Neural cell (in vitro differentiated cells): ENCODE measurements around the gene SNX22. TPM values are rescaled to one million over a fixed set of nuclear protein-coding genes. Genes with fewer than 3 reads are reported as not detected.

Experiments
- H2AFZ ChIP-seq: fragments of 200-600, 300-800 bp; sonication (generic), shearing (Covaris generic); 2 replicates; pipeline ENCODE4 v1.6.0; 2014; ENCODE audit warnings: low read depth, mild to moderate bottlenecking, antibody characterized with exemption, low read length, moderate library complexity
- H3F3A ChIP-seq: fragments of 200-600 bp; shearing (Covaris generic); 2 replicates; pipeline ENCODE4 v1.6.1; 2016; ENCODE audit warnings: mild to moderate bottlenecking, moderate library complexity, mixed read lengths, antibody characterized with exemption, low read length; ENCODE audit not compliant: insufficient read depth, poor library complexity, severe bottlenecking
- H3K27ac ChIP-seq: fragments of 200-600, 300-800 bp; sonication (generic), shearing (Covaris generic); 2 replicates; pipeline ENCODE4 v1.5.1; 2014; ENCODE audit warnings: mild to moderate bottlenecking, low read length, moderate library complexity
- H3K27me3 ChIP-seq: fragments of 300-800, 200-600 bp; sonication (generic), shearing (Covaris generic); 2 replicates; pipeline ENCODE4 v1.6.0; 2014; ENCODE audit warnings: mild to moderate bottlenecking, low read depth, low read length, moderate library complexity; ENCODE audit not compliant: insufficient read depth
- H3K36me3 ChIP-seq: fragments of 300-800, 200-600 bp; sonication (generic), shearing (Covaris generic); 2 replicates; pipeline ENCODE4 v1.5.1; 2014; ENCODE audit warnings: mild to moderate bottlenecking, antibody characterized with exemption, low read length, moderate library complexity; ENCODE audit not compliant: insufficient read depth
- H3K4me2 ChIP-seq: fragments of 300-800, 200-600 bp; sonication (generic), shearing (Covaris generic); 2 replicates; pipeline ENCODE4 v1.6.0; 2014; ENCODE audit warnings: mild to moderate bottlenecking, low read length
- H3K4me3 ChIP-seq: fragments of 300-800, 200-600 bp; sonication (generic), shearing (Covaris generic); 2 replicates; pipeline ENCODE4 v1.5.1; 2014; ENCODE audit warnings: mild to moderate bottlenecking, low read length, moderate library complexity
- H3K79me2 ChIP-seq: fragments of 200-600 bp; shearing (Covaris generic); replicated peaks from 2 replicates; pipeline ENCODE4 v1.6.0; 2014; ENCODE audit warnings: mild to moderate bottlenecking, low read length, moderate library complexity; ENCODE audit not compliant: insufficient read depth
- H3K9ac ChIP-seq: fragments of 300-800, 200-600 bp; sonication (generic), shearing (Covaris generic); 2 replicates; pipeline ENCODE4 v1.6.1; 2016; ENCODE audit warnings: mild to moderate bottlenecking, low read length, mixed read lengths
- H3K9me2 ChIP-seq: fragments of 200-600 bp; shearing (Covaris generic); 2 replicates; pipeline ENCODE4 v1.6.1; 2016; ENCODE audit warnings: mild to moderate bottlenecking, low read length, mixed read lengths; ENCODE audit not compliant: insufficient read depth
- H3K9me3 ChIP-seq: fragments of 200-600, 300-800 bp; sonication (generic), shearing (Covaris generic); 2 replicates; pipeline ENCODE4 v1.6.1; 2016; ENCODE audit warnings: mild to moderate bottlenecking, mixed run types, low read length, moderate library complexity, mixed read lengths
- H4K20me1 ChIP-seq: fragments of 200-600 bp; shearing (Covaris generic); 2 replicates; pipeline ENCODE4 v1.6.1; 2016; ENCODE audit warnings: mild to moderate bottlenecking, mixed run types; ENCODE audit not compliant: insufficient read depth
- EP300 ChIP-seq: fragments of 450-650 bp; conservative IDR thresholded peaks from 2 replicates; pipeline ENCODE4 v1.6.1; 2014; ENCODE audit warnings: antibody characterized with exemption, mild to moderate bottlenecking, moderate library complexity; ENCODE audit not compliant: poor library complexity, severe bottlenecking
- EZH2 ChIP-seq: fragments of 200-600, 300-800 bp; shearing (Covaris generic), sonication (generic); IDR thresholded peaks from 2 replicates; pipeline ENCODE4 v1.6.1; 2014; ENCODE audit warnings: antibody characterized with exemption, low read length, borderline replicate concordance, mild to moderate bottlenecking; ENCODE audit not compliant: insufficient read depth, poor library complexity, severe bottlenecking
- MXI1 ChIP-seq: fragments of 450-650 bp; conservative IDR thresholded peaks from 2 replicates; pipeline ENCODE4 v1.6.1; 2014; ENCODE audit warnings: antibody characterized with exemption, mild to moderate bottlenecking; ENCODE audit not compliant: poor library complexity, severe bottlenecking
- POLR2AphosphoS5 ChIP-seq: IDR thresholded peaks from 2 replicates; pipeline ENCODE4 v1.6.1; 2012
- RAD21 ChIP-seq: fragments of 450-650 bp; conservative IDR thresholded peaks from 2 replicates; pipeline ENCODE4 v1.6.1; 2014; ENCODE audit warnings: antibody characterized with exemption, mild to moderate bottlenecking, moderate library complexity
- REST ChIP-seq: IDR thresholded peaks from 2 replicates; pipeline ENCODE4 v1.6.1; 2012; ENCODE audit warnings: borderline replicate concordance
- SMC3 ChIP-seq: fragments of 450-650 bp; conservative IDR thresholded peaks from 2 replicates; pipeline ENCODE4 v1.6.1; 2014; ENCODE audit warnings: antibody characterized with exemption, mild to moderate bottlenecking, moderate library complexity; ENCODE audit not compliant: poor library complexity
- TAF1 ChIP-seq: IDR thresholded peaks from 2 replicates; pipeline ENCODE4 v1.6.1; 2012; ENCODE audit warnings: low read depth
- polyA plus RNA-seq: library from polyadenylated mRNA; depleted of rRNA; stranded (reverse); fragments of >200 nt; gene quantifications from 2 replicates; pipeline ENCODE4 v1.2.3, GENCODE V29; 2014
- TF ChIP-seq, protein P1 (sequence below): fragments of 450-650 bp; IDR thresholded peaks from 2 replicates; pipeline ENCODE4 v1.5.1; 2014; ENCODE audit warnings: antibody characterized with exemption, mild to moderate bottlenecking, moderate library complexity; ENCODE audit not compliant: poor library complexity, severe bottlenecking

SNX22 gene
- polyA plus RNA-seq, 1 donor from 2014 or later = 0.73 TPM

GRCh38 chr15:64138331-64138941 lies 13.1 kb upstream of the SNX22 start:
- no peak overlapping the region for H3K4me3 ChIP-seq
- no peak overlapping the region for H2AFZ ChIP-seq
- H3K9ac ChIP-seq = no peak overlapping the region
- H4K20me1 ChIP-seq = no peaks in the 10 kb centered on the region
- TF ChIP-seq, protein P1, sequence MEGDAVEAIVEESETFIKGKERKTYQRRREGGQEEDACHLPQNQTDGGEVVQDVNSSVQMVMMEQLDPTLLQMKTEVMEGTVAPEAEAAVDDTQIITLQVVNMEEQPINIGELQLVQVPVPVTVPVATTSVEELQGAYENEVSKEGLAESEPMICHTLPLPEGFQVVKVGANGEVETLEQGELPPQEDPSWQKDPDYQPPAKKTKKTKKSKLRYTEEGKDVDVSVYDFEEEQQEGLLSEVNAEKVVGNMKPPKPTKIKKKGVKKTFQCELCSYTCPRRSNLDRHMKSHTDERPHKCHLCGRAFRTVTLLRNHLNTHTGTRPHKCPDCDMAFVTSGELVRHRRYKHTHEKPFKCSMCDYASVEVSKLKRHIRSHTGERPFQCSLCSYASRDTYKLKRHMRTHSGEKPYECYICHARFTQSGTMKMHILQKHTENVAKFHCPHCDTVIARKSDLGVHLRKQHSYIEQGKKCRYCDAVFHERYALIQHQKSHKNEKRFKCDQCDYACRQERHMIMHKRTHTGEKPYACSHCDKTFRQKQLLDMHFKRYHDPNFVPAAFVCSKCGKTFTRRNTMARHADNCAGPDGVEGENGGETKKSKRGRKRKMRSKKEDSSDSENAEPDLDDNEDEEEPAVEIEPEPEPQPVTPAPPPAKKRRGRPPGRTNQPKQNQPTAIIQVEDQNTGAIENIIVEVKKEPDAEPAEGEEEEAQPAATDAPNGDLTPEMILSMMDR = no peak
- TF ChIP-seq TAF1 (no peak), SMC3 (no peak), REST (no peak), RAD21 (no peak), MXI1 (no peak), POLR2AphosphoS5 (no peak), EP300 (no peak), EZH2 (no peak)
- H3K27me3 ChIP-seq = no peaks in the 10 kb centered on the region
- H3K9me3 ChIP-seq = no peaks in the 10 kb centered on the region
- no peaks in the 10 kb centered on the region for H3K9me2 ChIP-seq
- H3K36me3 ChIP-seq = peaks cover 11% of the 10 kb centered on the region
- no peak overlapping the region for H3K27ac ChIP-seq
- no peaks in the 10 kb centered on the region for H3K79me2 ChIP-seq
- no peaks in the 10 kb centered on the region for H3F3A ChIP-seq
- H3K4me2 ChIP-seq = no peak overlapping the region

GRCh38 chr15:64141798-64142512 lies 9.6 kb upstream of the SNX22 start:
- Histone ChIP-seq H3K4me2 (no peak overlapping the region), H3K36me3 (peaks cover 10% of the 10 kb centered on the region), H3K9me2 (no peaks in the 10 kb centered on the region), H3K9ac (no peak overlapping the region), H3K79me2 (no peaks in the 10 kb centered on the region), H2AFZ (no peak overlapping the region), H3K4me3 (no peak overlapping the region), H3K27ac (no peak overlapping the region), H4K20me1 (no peaks in the 10 kb centered on the region), H3K9me3 (no peaks in the 10 kb centered on the region), H3K27me3 (no peaks in the 10 kb centered on the region), H3F3A (no peaks in the 10 kb centered on the region)
- TF ChIP-seq MXI1 (no peak), TAF1 (no peak), SMC3 (no peak)
- TF ChIP-seq, protein P1 = no peak
